ACC112 (cell line): ENCODE results near the gene HEXIM1.

Source experiments
- H2AFZ ChIP-seq: fragments of 200-600 bp; sonication (generic); one replicate; pipeline ENCODE4 v1.6.0; 2017; ENCODE audit warnings: antibody characterized with exemption, low read length; ENCODE audit not compliant: unreplicated experiment
- H3K27ac ChIP-seq: fragments of 200-600 bp; sonication (generic); 2 replicates; pipeline ENCODE4 v1.5.1; 2014; ENCODE audit warnings: low read depth, mild to moderate bottlenecking, antibody characterized with exemption, low read length, moderate library complexity
- H3K27me3 ChIP-seq: fragments of 200-600 bp; sonication (generic); 2 replicates; pipeline ENCODE4 v1.6.1; 2014; ENCODE audit warnings: mild to moderate bottlenecking, antibody characterized with exemption, low read length, moderate library complexity, mixed read lengths; ENCODE audit not compliant: insufficient read depth
- H3K36me3 ChIP-seq: fragments of 200-600 bp; sonication (generic); 2 replicates; pipeline ENCODE4 v1.6.1; 2016; ENCODE audit warnings: mild to moderate bottlenecking, antibody characterized with exemption, low read length, moderate library complexity, mixed read lengths; ENCODE audit not compliant: insufficient read depth
- H3K4me1 ChIP-seq: fragments of 200-600 bp; sonication (generic); one replicate; pipeline ENCODE4 v1.6.1; 2016; ENCODE audit warnings: low read length, mixed read lengths; ENCODE audit not compliant: insufficient read depth, unreplicated experiment, control insufficient read depth
- H3K4me3 ChIP-seq: fragments of 200-600 bp; sonication (generic); 2 replicates; pipeline ENCODE4 v1.5.1; 2014; ENCODE audit warnings: mild to moderate bottlenecking, low read depth, low read length
- H3K79me2 ChIP-seq: fragments of 200-600 bp; sonication (generic); one replicate; pipeline ENCODE4 v1.6.0; 2016; ENCODE audit warnings: low read length; ENCODE audit not compliant: control insufficient read depth, unreplicated experiment, insufficient read depth

HEXIM1 gene

GRCh38 chr17:45149037-45149668, 878 bp downstream of the HEXIM1 start:
- peak overlapping the region; percentile 66 for H3K27ac ChIP-seq
- H3K79me2 ChIP-seq = peaks cover 35% of the 10 kb centered on the region
- no peak overlapping the region for H2AFZ ChIP-seq

GRCh38 chr17:45149669-45150664, 1.7 kb downstream of the HEXIM1 start:
- Histone ChIP-seq H3K4me3 (peak overlapping the region; percentile 83), H3K36me3 (no peaks in the 10 kb centered on the region), H3K27me3 (no peaks in the 10 kb centered on the region), H3K4me1 (peaks cover 19% of the 10 kb centered on the region), H2AFZ (no peak overlapping the region), H3K27ac (peak overlapping the region; percentile 66), H3K79me2 (peaks cover 35% of the 10 kb centered on the region)

More at GRCh38 chr17:45149037-45149668, 878 bp downstream of the HEXIM1 start:
- H3K4me3 ChIP-seq = peak overlapping the region; percentile 83
- no peaks in the 10 kb centered on the region for H3K36me3 ChIP-seq
- H3K4me1 ChIP-seq = peaks cover 24% of the 10 kb centered on the region
- H3K27me3 ChIP-seq = no peaks in the 10 kb centered on the region

- no peak overlapping the region for H2AFZ ChIP-seq
- H3K36me3 ChIP-seq = no peaks in the 10 kb centered on the region
- H3K4me3 ChIP-seq = peak overlapping the region; percentile 83
- peaks cover 42% of the 10 kb centered on the region for H3K79me2 ChIP-seq
- peaks cover 16% of the 10 kb centered on the region for H3K4me1 ChIP-seq
- H3K27me3 ChIP-seq = no peaks in the 10 kb centered on the region
- peak overlapping the region; percentile 30 for H3K27ac ChIP-seq
Observed at GRCh38 chr17:45150911-45151809, 2.9 kb downstream of the HEXIM1 start.

GRCh38 chr17:45155029-45155428, 6.8 kb downstream of the HEXIM1 start:
- no peak overlapping the region for H3K27ac ChIP-seq
- no peaks in the 10 kb centered on the region for H3K36me3 ChIP-seq
- H3K4me3 ChIP-seq = no peak overlapping the region
- H3K27me3 ChIP-seq = no peaks in the 10 kb centered on the region
- no peak overlapping the region for H2AFZ ChIP-seq
- H3K79me2 ChIP-seq = peaks cover 58% of the 10 kb centered on the region
- H3K4me1 ChIP-seq = peaks cover 27% of the 10 kb centered on the region

- Histone ChIP-seq H3K36me3 (no peaks in the 10 kb centered on the region), H3K27ac (no peak overlapping the region), H2AFZ (no peak overlapping the region), H3K27me3 (no peaks in the 10 kb centered on the region), H3K4me1 (peaks cover 27% of the 10 kb centered on the region), H3K4me3 (no peak overlapping the region), H3K79me2 (peaks cover 58% of the 10 kb centered on the region)
Observed at GRCh38 chr17:45155483-45155882, 7.2 kb downstream of the HEXIM1 start.

GRCh38 chr17:45156242-45156641, 8.0 kb downstream of the HEXIM1 start:
- Histone ChIP-seq H2AFZ (no peak overlapping the region), H3K4me1 (peaks cover 24% of the 10 kb centered on the region), H3K27ac (no peak overlapping the region), H3K4me3 (no peak overlapping the region), H3K79me2 (peaks cover 58% of the 10 kb centered on the region), H3K27me3 (no peaks in the 10 kb centered on the region), H3K36me3 (no peaks in the 10 kb centered on the region)

- Histone ChIP-seq H3K27me3 (no peaks in the 10 kb centered on the region), H3K79me2 (peaks cover 48% of the 10 kb centered on the region), H3K36me3 (no peaks in the 10 kb centered on the region), H3K4me1 (peaks cover 26% of the 10 kb centered on the region), H2AFZ (peak overlapping the region; percentile 46), H3K4me3 (peak overlapping the region; percentile 83), H3K27ac (peak overlapping the region; percentile 94)
Observed at GRCh38 chr17:45160447-45161287, 12.4 kb downstream of the HEXIM1 start.

- peaks cover 42% of the 10 kb centered on the region for H3K79me2 ChIP-seq
- H3K27me3 ChIP-seq = no peaks in the 10 kb centered on the region
- H3K36me3 ChIP-seq = no peaks in the 10 kb centered on the region
- H3K27ac ChIP-seq = peak within 1 kb of the TSS; percentile 94
- peaks cover 26% of the 10 kb centered on the region for H3K4me1 ChIP-seq
- peak within 1 kb of the TSS; percentile 46 for H2AFZ ChIP-seq
- H3K4me3 ChIP-seq = peak within 1 kb of the TSS; percentile 83
Observed at GRCh38 chr17:45161288-45162024, 13.2 kb downstream of the HEXIM1 start, which contains the start of gene HEXIM2. Gene HEXIM2 (plus strand): TSS chr17:45161875. CDS start chr17:45162794, 919 bp downstream.

- H3K27ac ChIP-seq = no peak overlapping the region
- H3K4me1 ChIP-seq = peaks cover 26% of the 10 kb centered on the region
- H3K4me3 ChIP-seq = peak overlapping the region; percentile 83
- no peaks in the 10 kb centered on the region for H3K36me3 ChIP-seq
- H2AFZ ChIP-seq = peak overlapping the region; percentile 31
- peaks cover 40% of the 10 kb centered on the region for H3K79me2 ChIP-seq
- no peaks in the 10 kb centered on the region for H3K27me3 ChIP-seq
Observed at GRCh38 chr17:45162025-45162687, 13.9 kb downstream of the HEXIM1 start.
